Activated CD8-positive, alpha-beta T cell treated with anti-CD3 and anti-CD28 coated beads, Interleukin-2, amount 10 ng/mL, durations not matched to agents 7 days and 5 days (primary cell): ENCODE measurements around the gene LIF. TPM values are rescaled to one million over a fixed set of nuclear protein-coding genes. Genes with fewer than 3 reads are reported as not detected.

ENCODE experiments used
- ATAC-seq: fragments of 150-1000 bp; cut with Tn5 transposase; one replicate; pipeline ENCODE4 v1.10.0; 2021; ENCODE audit warnings: moderate library complexity
- CTCF ChIA-PET: fragments of 350-600 bp; sonication (Branson Sonifier 250); formaldehyde crosslinking; loops from one replicate; lab custom pipeline; 2021; ENCODE audit warnings: antibody characterized with exemption; lab: Charles Lee
- POLR2A ChIA-PET: fragments of 350-600 bp; sonication (Branson Sonifier 250); formaldehyde crosslinking; loops from one replicate; lab custom pipeline; 2021; ENCODE audit warnings: antibody characterized with exemption; lab: Charles Lee
- DNase-seq: peaks from one replicate; pipeline ENCODE4 v3.0.0-alpha.2; 2020
- H3K27ac Mint-ChIP-seq: one replicate; pipeline ENCODE4 v1.8.0; 2021; ENCODE audit warnings: mild to moderate bottlenecking, mixed read lengths
- H3K27me3 Mint-ChIP-seq: one replicate; pipeline ENCODE4 v1.8.0; 2021; ENCODE audit warnings: low read depth, mixed read lengths
- H3K36me3 Mint-ChIP-seq: one replicate; pipeline ENCODE4 v1.8.0; 2021; ENCODE audit warnings: low read depth, mixed read lengths
- H3K4me1 Mint-ChIP-seq: one replicate; pipeline ENCODE4 v1.8.0; 2021; ENCODE audit warnings: low read depth, mixed read lengths
- H3K4me3 Mint-ChIP-seq: one replicate; pipeline ENCODE4 v1.8.0; 2021; ENCODE audit warnings: mild to moderate bottlenecking, mixed read lengths
- H3K9me3 Mint-ChIP-seq: one replicate; pipeline ENCODE4 v1.8.0; 2022; ENCODE audit warnings: mixed read lengths; ENCODE audit not compliant: insufficient read depth
- total RNA-seq, 2 experiments: library from RNA; stranded (reverse); gene quantifications; one replicate each; pipeline ENCODE4 v1.2.3, GENCODE V29; 2021

Gene LIF
- total RNA-seq, 2 experiments from 2014 or later, result 532 to 569 TPM

DNA sequence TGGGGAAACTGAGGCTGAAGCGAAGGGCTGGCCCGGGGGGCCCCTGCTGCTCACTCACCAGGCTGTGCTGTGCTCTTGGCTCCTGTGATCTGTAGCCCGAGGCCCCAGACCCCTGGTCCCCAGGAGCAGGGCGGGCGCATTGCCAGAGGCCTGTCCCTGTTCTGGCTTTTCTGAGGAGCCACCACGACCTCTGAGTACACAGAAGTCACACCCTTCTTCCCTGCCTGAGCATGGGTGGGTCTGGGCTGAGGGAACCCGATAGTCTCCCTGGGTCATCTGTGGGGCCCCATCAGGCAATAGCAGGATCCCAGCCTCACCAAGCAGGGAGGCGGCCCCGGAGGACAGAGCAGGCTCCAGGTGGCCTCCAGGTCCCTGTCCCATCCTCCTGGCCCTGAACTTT is 37.6 kb upstream of the LIF start:
- DNase-seq, result no peak
- CTCF ChIA-PET, result interaction anchor here (1.2 to 4.8 kb wide), 10 partner anchors 17 to 191 kb away, joined by 3 to 59 read pairs (median 5); no protein-coding TSS in a partner anchor
- Mint-ChIP-seq H3K27me3 (no peaks in the 10 kb centered on the region), H3K4me1 (peaks cover 68% of the 10 kb centered on the region), H3K9me3 (no peaks in the 10 kb centered on the region), H3K36me3 (peaks cover 32% of the 10 kb centered on the region), H3K27ac (peak overlapping the region; percentile 82), H3K4me3 (peak overlapping the region; percentile 71)
- POLR2A ChIA-PET, result interaction anchor here (0.6 to 2.2 kb wide), 4 partner anchors 14 to 206 kb away, joined by 3 to 12 read pairs (median 4); no protein-coding TSS in a partner anchor
- no peak for ATAC-seq

DNA sequence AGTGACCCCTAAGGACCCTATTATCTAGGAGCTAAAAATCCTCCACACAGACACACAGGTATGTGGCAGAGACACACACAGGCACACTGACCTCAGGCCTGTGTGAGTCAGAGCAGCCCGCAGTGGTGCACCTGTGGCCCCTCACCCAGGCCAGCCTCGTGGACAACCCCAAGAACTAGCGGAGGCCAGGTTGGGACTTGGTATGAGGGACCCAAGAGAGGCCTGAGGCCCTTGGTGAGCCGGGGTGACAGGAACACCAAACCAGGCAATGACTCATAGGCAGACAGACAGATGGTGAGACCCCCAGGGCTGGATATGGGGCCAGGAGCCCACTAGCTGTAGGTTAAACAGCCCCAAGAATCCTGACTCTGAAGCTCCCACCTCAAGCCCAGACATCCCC is 36.8 kb upstream of the LIF start:
- DNase-seq (no peak), ATAC-seq (no peak)
- Mint-ChIP-seq H3K9me3 (no peaks in the 10 kb centered on the region), H3K4me3 (peak overlapping the region; percentile 71), H3K36me3 (peaks cover 37% of the 10 kb centered on the region), H3K4me1 (peaks cover 72% of the 10 kb centered on the region), H3K27me3 (peaks cover 1% of the 10 kb centered on the region), H3K27ac (peak overlapping the region; percentile 80)
- CTCF ChIA-PET, result interaction anchor here (0.9 to 4.8 kb wide), 11 partner anchors 20 to 191 kb away, joined by 3 to 59 read pairs (median 5); no protein-coding TSS in a partner anchor
- POLR2A ChIA-PET, result interaction anchor here (0.6 to 2.2 kb wide), 7 partner anchors 13 to 176 kb away, joined by 3 to 12 read pairs (median 3); no protein-coding TSS in a partner anchor

DNA sequence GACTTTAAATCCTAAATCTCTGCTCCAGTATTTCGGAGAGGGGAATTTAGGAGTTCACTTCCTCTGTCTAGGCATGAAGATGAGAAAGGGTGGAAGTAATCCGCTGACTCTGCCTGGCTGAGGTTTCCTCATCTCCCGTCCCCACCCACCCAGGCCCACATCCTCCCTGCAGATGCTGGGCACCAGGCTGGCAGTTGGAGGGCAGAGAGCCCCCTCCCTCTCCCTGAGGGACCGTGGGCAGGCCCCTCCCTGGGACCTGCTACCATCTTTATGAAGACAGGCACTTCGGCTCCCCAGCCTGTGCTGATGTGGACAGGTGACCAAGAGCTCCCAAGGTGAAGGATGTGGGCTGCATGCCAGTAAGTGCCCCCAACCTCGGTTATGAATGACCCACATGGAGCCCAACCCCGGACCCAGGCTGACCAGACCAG is 36.1 kb upstream of the LIF start:
- CTCF ChIA-PET, result interaction anchor here (0.9 to 4.8 kb wide), 6 partner anchors 20 to 174 kb away, joined by 3 to 59 read pairs (median 6); no protein-coding TSS in a partner anchor
- Mint-ChIP-seq H3K27me3 (peaks cover 1% of the 10 kb centered on the region), H3K27ac (peak overlapping the region; percentile 80), H3K4me3 (peak overlapping the region; percentile 71), H3K9me3 (no peaks in the 10 kb centered on the region), H3K36me3 (peaks cover 42% of the 10 kb centered on the region), H3K4me1 (peaks cover 72% of the 10 kb centered on the region)
- ATAC-seq, result no peak
- POLR2A ChIA-PET, result interaction anchor here (0.6 to 2.2 kb wide), 5 partner anchors 14 to 141 kb away, joined by 3 to 12 read pairs (median 3); no protein-coding TSS in a partner anchor
- no peak for DNase-seq

DNA sequence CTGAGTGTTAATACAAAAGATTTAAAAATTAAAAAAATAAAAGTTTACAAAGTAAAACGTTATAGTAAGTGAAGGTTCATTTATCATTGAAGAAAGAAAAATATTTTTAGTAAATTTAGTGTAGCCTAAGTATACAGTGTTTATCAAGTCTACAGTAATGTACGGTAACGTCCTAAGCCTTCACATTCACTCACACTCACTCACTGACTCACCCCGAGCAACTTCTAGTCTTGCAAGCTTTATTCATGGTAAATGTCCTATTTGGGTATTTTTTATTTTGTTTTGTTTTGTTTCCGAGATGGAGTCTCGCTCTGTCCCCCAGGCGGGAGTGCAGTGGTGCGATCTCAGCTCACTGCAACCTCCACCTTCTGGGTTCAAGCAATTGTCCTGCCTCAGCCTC is 33.9 kb upstream of the LIF start:
- ATAC-seq, result no peak
- Mint-ChIP-seq H3K27me3 (peaks cover 1% of the 10 kb centered on the region), H3K27ac (no peak overlapping the region), H3K9me3 (no peaks in the 10 kb centered on the region), H3K4me3 (no peak overlapping the region), H3K4me1 (peaks cover 73% of the 10 kb centered on the region), H3K36me3 (peaks cover 50% of the 10 kb centered on the region)
- DNase-seq, result no peak
- ChIA-PET CTCF (interaction anchor here (1.3 to 5.1 kb wide), 7 partner anchors 8 to 173 kb away, joined by 4 to 37 read pairs (median 5); partner anchors contain the start of genes CASTOR1 and RNF215), POLR2A (interaction anchor here (1.8 kb wide), 1 partner anchor 14 kb away, joined by 10 read pairs; the partner anchor contains the start of gene OSM)

DNA sequence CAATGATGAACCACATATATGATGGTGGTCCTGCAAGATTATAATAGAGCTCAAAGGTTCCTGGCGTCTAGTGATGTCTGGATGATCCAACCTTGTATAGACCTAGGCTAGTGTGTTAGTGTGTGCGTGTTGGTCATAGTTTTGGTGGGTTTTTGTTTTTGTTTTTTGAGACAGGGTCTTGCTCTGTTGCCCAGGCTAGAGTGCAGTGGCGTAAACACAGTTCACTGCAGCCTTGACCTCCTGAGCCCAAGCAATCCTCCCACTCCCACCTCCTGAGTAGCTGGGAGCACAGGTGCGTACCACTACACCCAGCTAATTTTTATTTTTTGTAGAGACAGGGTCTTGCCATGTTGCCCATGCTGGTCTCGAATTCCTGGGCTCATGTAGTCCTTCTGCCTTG is 33.4 kb upstream of the LIF start:
- DNase-seq (no peak), ATAC-seq (no peak)
- peaks cover 51% of the 10 kb centered on the region for H3K36me3 Mint-ChIP-seq
- no peaks in the 10 kb centered on the region for H3K9me3 Mint-ChIP-seq
- ChIA-PET CTCF (interaction anchor here (1.3 to 5.1 kb wide), 6 partner anchors 8 to 172 kb away, joined by 4 to 37 read pairs (median 5); partner anchors contain the start of genes CASTOR1 and RNF215), POLR2A (interaction anchor here (1.0 to 1.8 kb wide), 2 partner anchors 13 to 76 kb away, joined by 4 to 10 read pairs; partner anchors contain the start of genes CCDC157, OSM and SF3A1)
- peaks cover 1% of the 10 kb centered on the region for H3K27me3 Mint-ChIP-seq
- H3K27ac Mint-ChIP-seq, result peak overlapping the region; percentile 55
- peaks cover 73% of the 10 kb centered on the region for H3K4me1 Mint-ChIP-seq
- peak overlapping the region; percentile 12 for H3K4me3 Mint-ChIP-seq

DNA sequence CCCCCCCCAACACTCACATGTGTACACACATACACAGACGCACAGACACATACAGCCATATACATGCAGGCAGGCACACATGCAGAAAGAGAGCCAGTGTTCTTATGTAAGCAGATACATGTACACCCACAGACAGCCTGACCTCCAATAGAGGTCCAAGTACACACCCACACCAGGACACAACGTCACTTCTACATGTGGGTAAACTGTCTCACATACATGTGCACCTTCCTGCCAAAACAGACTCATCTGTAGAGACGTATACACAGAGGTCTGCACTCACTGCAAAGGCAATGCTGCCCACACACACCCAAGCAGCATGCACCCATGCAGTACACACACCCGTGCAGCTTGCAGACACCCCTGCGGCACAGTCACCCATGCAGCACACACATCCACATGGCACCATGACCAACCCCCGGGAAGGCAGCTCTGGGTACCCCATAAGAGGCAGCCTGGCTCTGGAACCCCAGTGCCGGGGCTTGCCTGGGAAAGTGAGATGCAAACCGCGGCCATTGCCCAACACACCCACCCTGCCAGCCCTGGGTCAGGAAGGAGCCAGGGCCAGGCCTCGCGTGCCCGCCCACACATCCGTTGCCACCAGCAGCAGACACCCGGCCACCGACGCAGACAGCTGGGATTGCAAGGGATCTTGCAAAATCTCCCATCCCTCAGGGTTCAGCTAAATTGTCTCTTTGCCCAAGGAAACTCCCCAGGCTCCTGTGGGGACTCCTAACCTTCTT is 32.7 kb upstream of the LIF start:
- no peak for ATAC-seq
- no peak for DNase-seq
- H3K4me3 Mint-ChIP-seq, result peak overlapping the region; percentile 12
- POLR2A ChIA-PET, result interaction anchor here (0.9 to 1.8 kb wide), 3 partner anchors 11 to 77 kb away, joined by 3 to 10 read pairs (median 4); partner anchors contain the start of genes CCDC157, OSM and SF3A1
- H3K27me3 Mint-ChIP-seq, result peaks cover 1% of the 10 kb centered on the region
- H3K27ac Mint-ChIP-seq, result peak overlapping the region; percentile 55
- CTCF ChIA-PET, result interaction anchor here (1.3 to 5.1 kb wide), 5 partner anchors 8 to 108 kb away, joined by 4 to 37 read pairs (median 5); partner anchors contain the start of genes CASTOR1 and RNF215
- peaks cover 72% of the 10 kb centered on the region for H3K4me1 Mint-ChIP-seq
- H3K9me3 Mint-ChIP-seq, result no peaks in the 10 kb centered on the region
- peaks cover 52% of the 10 kb centered on the region for H3K36me3 Mint-ChIP-seq

DNA sequence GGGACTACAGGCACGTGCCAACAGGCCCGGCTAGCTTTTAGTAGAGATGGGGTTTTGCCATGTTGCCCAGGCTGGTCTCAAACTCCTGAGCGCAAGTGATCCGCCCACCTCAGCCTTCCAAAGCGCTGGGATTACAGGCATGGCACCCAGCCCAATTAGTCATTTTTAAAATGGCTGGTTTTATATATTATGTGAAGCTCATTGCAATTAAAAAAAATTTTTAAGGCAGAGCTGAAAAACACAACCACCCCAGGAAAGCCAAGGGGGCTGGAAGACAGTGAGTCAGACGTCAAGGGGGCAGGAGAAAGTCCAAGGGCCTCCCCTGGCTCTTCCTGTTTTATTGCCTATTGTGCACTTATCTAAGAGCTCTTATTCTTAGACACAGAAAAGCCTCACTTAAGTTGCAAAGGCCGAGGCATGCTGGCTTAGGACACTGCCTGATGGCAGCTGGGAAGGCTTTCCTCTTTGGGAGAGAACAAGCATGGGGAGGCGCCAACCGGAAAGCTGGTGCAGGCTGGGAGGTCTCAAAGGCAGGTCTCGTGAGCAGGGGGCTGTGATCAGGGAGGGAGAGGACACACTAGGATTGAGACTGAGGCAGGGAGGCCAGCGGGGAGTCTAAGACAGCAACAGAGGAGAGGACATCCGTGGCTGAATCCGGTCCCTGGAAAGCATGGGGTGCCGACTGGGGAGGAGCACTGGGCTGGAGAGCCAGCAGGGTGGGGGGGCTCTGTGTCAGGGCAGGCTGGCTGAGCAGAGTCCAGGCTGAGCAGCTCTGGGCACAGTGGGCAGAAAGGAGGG is 31.2 kb upstream of the LIF start:
- no peak for DNase-seq
- Mint-ChIP-seq H3K27me3 (peaks cover 1% of the 10 kb centered on the region), H3K4me1 (peaks cover 66% of the 10 kb centered on the region), H3K36me3 (peaks cover 57% of the 10 kb centered on the region), H3K27ac (peak overlapping the region; percentile 48), H3K9me3 (no peaks in the 10 kb centered on the region), H3K4me3 (no peak overlapping the region)
- ATAC-seq, result no peak
- POLR2A ChIA-PET, result interaction anchor here (0.6 to 1.0 kb wide), 5 partner anchors 9 to 705 kb away, joined by 3 to 4 read pairs (median 3); no protein-coding TSS in a partner anchor
- CTCF ChIA-PET, result interaction anchor here (0.8 to 5.1 kb wide), 7 partner anchors 9 to 170 kb away, joined by 3 to 37 read pairs (median 4); partner anchors contain the start of genes CASTOR1 and RNF215

DNA sequence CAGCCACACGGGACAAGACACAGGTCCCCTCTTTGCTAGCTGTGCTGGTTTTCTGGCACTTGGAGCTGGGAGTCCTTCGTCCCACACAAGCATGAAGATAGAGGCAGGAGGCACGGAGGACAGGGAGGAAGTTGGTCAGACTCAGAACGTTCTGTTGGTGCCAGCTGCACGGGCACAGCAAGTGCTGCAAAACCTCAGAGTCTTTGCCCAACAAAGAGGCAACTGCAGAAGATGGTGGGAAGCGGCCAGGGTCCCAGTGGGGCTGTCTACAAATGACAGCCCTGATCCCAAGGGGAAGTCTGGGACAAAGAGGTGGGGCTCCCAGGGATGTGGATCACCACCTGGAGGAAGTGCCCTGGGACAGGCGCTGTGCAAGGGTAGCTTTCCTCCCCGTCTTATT is 29.5 kb upstream of the LIF start:
- Mint-ChIP-seq H3K4me3 (peak overlapping the region; percentile 6), H3K27me3 (peaks cover 1% of the 10 kb centered on the region), H3K9me3 (no peaks in the 10 kb centered on the region), H3K27ac (peak overlapping the region; percentile 36), H3K4me1 (peaks cover 69% of the 10 kb centered on the region), H3K36me3 (peaks cover 63% of the 10 kb centered on the region)
- POLR2A ChIA-PET, result interaction anchor here (0.6 to 0.7 kb wide), 2 partner anchors 8 to 1153 kb away, joined by 3 read pairs; no protein-coding TSS in a partner anchor
- no peak for ATAC-seq
- CTCF ChIA-PET, result interaction anchor here (0.8 to 5.1 kb wide), 6 partner anchors 8 to 112 kb away, joined by 3 to 37 read pairs (median 4); partner anchors contain the start of gene CASTOR1
- no peak for DNase-seq

DNA sequence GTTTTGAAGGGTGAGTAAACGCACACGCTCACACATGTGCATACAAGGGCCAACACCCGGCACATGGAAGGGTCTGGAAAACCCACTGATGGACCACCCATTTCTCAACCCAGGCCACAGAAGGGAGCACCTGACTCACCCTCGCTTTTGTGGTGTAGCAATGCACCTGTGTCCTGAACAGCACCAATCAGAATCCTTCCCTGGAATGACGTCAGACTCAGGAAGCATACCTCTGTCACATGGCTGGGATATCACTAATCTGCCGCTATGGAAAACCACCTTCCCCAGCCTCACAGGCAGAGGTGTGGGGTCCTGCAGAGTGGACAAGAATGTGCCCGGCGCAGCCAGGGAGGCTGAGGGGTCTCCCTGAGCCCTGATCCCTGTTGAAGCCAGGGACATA is 29.1 kb upstream of the LIF start:
- H3K4me3 Mint-ChIP-seq, result peak overlapping the region; percentile 6
- no peak for DNase-seq
- H3K36me3 Mint-ChIP-seq, result peaks cover 66% of the 10 kb centered on the region
- peaks cover 71% of the 10 kb centered on the region for H3K4me1 Mint-ChIP-seq
- ChIA-PET POLR2A (interaction anchor here (0.6 to 0.7 kb wide), 2 partner anchors 8 to 1154 kb away, joined by 3 read pairs; no protein-coding TSS in a partner anchor), CTCF (interaction anchor here (1.4 to 5.1 kb wide), 5 partner anchors 11 to 112 kb away, joined by 3 to 37 read pairs (median 4); partner anchors contain the start of gene CASTOR1)
- ATAC-seq, result peak; percentile 20
- peaks cover 1% of the 10 kb centered on the region for H3K27me3 Mint-ChIP-seq
- peak overlapping the region; percentile 36 for H3K27ac Mint-ChIP-seq
- H3K9me3 Mint-ChIP-seq, result no peaks in the 10 kb centered on the region

DNA sequence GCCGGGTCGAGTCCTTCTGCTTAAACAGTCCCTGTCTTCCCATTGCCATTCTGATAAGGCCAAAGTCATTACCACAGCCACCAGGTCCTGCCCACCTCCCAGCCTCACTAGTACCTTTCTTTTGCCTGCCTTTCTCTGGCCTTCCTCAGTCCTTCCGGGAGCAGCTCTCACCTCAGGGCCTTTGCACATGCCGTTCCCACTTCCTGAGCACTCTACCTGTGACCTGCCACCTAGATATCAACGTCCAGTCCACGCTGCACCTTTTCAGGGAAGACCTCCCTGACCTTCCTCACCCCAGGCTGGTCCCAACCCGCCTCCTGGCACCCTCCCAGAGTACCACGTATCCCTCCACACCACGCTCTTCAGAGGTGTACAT is 27.9 kb upstream of the LIF start:
- Mint-ChIP-seq H3K27ac (peak overlapping the region; percentile 1), H3K27me3 (peaks cover 1% of the 10 kb centered on the region), H3K9me3 (no peaks in the 10 kb centered on the region), H3K36me3 (peaks cover 70% of the 10 kb centered on the region), H3K4me3 (no peak overlapping the region), H3K4me1 (peaks cover 70% of the 10 kb centered on the region)
- ChIA-PET POLR2A (no interaction called here), CTCF (interaction anchor here (0.8 to 1.3 kb wide), 2 partner anchors 13 to 649 kb away, joined by 3 to 4 read pairs; no protein-coding TSS in a partner anchor)
- DNase-seq (no peak), ATAC-seq (no peak)
